Endothelial cell of umbilical vein (primary cell): ENCODE data around the gene TAOK2. TPM values are rescaled to one million over a fixed set of nuclear protein-coding genes. Genes with fewer than 3 reads are reported as not detected.

Experiments
- BruUV-seq: library from RNA; stranded (reverse); fragments of 400-500 nt; replicated peaks from 2 replicates; lab custom pipeline; 2021; lab: Mats Ljungman, UMichigan
- CTCF ChIA-PET: fragments of 300-600, 350-600 bp; sonication (Branson Sonifier 250); formaldehyde crosslinking; loops from one replicate; lab custom pipeline; 2021; ENCODE audit warnings: antibody characterized with exemption, inconsistent platforms; lab: Charles Lee
- POLR2A ChIA-PET: fragments of 300-600, 350-600 bp; sonication (Branson Sonifier 250); formaldehyde crosslinking; loops from one replicate; lab custom pipeline; 2021; ENCODE audit warnings: antibody characterized with exemption, inconsistent platforms; lab: Charles Lee
- DNase-seq: peaks from one replicate; pipeline ENCODE4 v3.0.0-alpha.2; 2011; ENCODE audit warnings: low read depth, low spot score
- FAIRE-seq: peaks from 2 replicates; lab custom pipeline; 2011; peaks lifted over from hg19 to GRCh38; lab: Jason Lieb, UNC
- H2AFZ ChIP-seq: 2 replicates; pipeline ENCODE4 v1.6.0; 2012; ENCODE audit warnings: low read depth, low read length, control low read depth, inconsistent platforms
- H3K27ac ChIP-seq: 2 replicates; pipeline ENCODE4 v1.5.1; 2011; ENCODE audit warnings: low read depth, mild to moderate bottlenecking, control low read depth, low read length, moderate library complexity; ENCODE audit not compliant: insufficient read depth
- H3K27me3 ChIP-seq, 2 experiments: 2 replicates each; pipeline versions ENCODE4 v1.6.0 to v1.6.1; 2011; ENCODE audit warnings: low read length in 2 of 2, mixed read lengths in 1 of 2; ENCODE audit not compliant: control insufficient read depth in 2 of 2, insufficient read depth in 2 of 2
- H3K36me3 ChIP-seq, 2 experiments: 2 replicates in 1 of 2; 3 replicates in 1 of 2; pipeline ENCODE4 v1.5.1; 2011; ENCODE audit warnings: low read length in 2 of 2, mild to moderate bottlenecking in 1 of 2, moderate library complexity in 1 of 2; ENCODE audit not compliant: control insufficient read depth in 2 of 2, insufficient read depth in 2 of 2; ENCODE audit errors: extremely low read depth in 1 of 2
- H3K4me1 ChIP-seq: 3 replicates; pipeline ENCODE4 v1.5.1; 2011; ENCODE audit warnings: mild to moderate bottlenecking, low read length; ENCODE audit not compliant: control insufficient read depth, insufficient read depth; ENCODE audit errors: extremely low read depth
- H3K4me2 ChIP-seq: 2 replicates; pipeline ENCODE4 v1.6.1; 2011; ENCODE audit warnings: low read length, control low read depth, mixed read lengths; ENCODE audit not compliant: insufficient read depth
- H3K4me3 ChIP-seq, 3 experiments: fragments of 200-600 bp in 1 of 3; sonication (generic), shearing (Covaris generic) in 1 of 3; replicated peaks in 1 of 3; 2 replicates each; pipeline ENCODE4 v1.5.1; 2011 to 2016; ENCODE audit warnings: control low read depth in 3 of 3, low read length in 3 of 3, mild to moderate bottlenecking in 2 of 3, inconsistent platforms in 1 of 3, low read depth in 1 of 3, moderate library complexity in 1 of 3; ENCODE audit not compliant: insufficient read depth in 1 of 3
- H3K79me2 ChIP-seq: 2 replicates; pipeline ENCODE4 v1.6.0; 2012; ENCODE audit warnings: low read length, inconsistent platforms; ENCODE audit not compliant: control insufficient read depth, insufficient read depth
- H3K9ac ChIP-seq: replicated peaks from 2 replicates; pipeline ENCODE3; 2011; ENCODE audit warnings: low read length, control low read depth; ENCODE audit not compliant: insufficient read depth; ENCODE audit errors: extremely low read depth
- H3K9me1 ChIP-seq: replicated peaks from 3 replicates; pipeline ENCODE4 v1.6.0; 2011; ENCODE audit warnings: mild to moderate bottlenecking, low read length; ENCODE audit not compliant: control insufficient read depth, insufficient read depth; ENCODE audit errors: extremely low read depth
- H3K9me3 ChIP-seq: replicated peaks from 2 replicates; pipeline ENCODE4 v1.5.1; 2012; ENCODE audit warnings: low read length, inconsistent platforms; ENCODE audit not compliant: control insufficient read depth, insufficient read depth
- H4K20me1 ChIP-seq: replicated peaks from 2 replicates; pipeline ENCODE3; 2011; ENCODE audit warnings: mild to moderate bottlenecking, low read length; ENCODE audit not compliant: control insufficient read depth, insufficient read depth; ENCODE audit errors: extremely low read depth
- CTCF ChIP-seq, 2 donors: IDR thresholded peaks; 1 replicate in 1 of 2; 2 replicates in 1 of 2; pipeline ENCODE4 v1.5.1; 2011; ENCODE audit warnings: low read length in 2 of 2, mild to moderate bottlenecking in 2 of 2, moderate library complexity in 2 of 2, control low read depth in 1 of 2, inconsistent platforms in 1 of 2, low read depth in 1 of 2; ENCODE audit not compliant: insufficient read depth in 1 of 2; ENCODE audit errors: extremely low read depth in 1 of 2
- EZH2 ChIP-seq: IDR thresholded peaks from 2 replicates; pipeline ENCODE4 v1.6.1; 2012; ENCODE audit warnings: borderline replicate concordance, low read depth, mild to moderate bottlenecking, moderate library complexity, low read length, inconsistent platforms; ENCODE audit not compliant: severe bottlenecking
- JUN ChIP-seq: IDR thresholded peaks from 2 replicates; pipeline ENCODE4 v1.6.1; 2011; ENCODE audit warnings: borderline replicate concordance, low read depth; ENCODE audit not compliant: insufficient read length, insufficient read depth
- MAX ChIP-seq: IDR thresholded peaks from 2 replicates; pipeline ENCODE4 v1.6.1; 2011; ENCODE audit not compliant: insufficient read depth, insufficient read length
- dilution Hi-C: fragments of 300-500 bp; cut with MboI; formaldehyde crosslinking; loops from one replicate; pipeline ENCODE4 v1.15.0; 2019; ENCODE audit warnings: low sequenced_read_pairs; ENCODE audit not compliant: extremely low pct_ligation_motif_present
- intact Hi-C: fragments of 100-400 bp; cut with micrococcal nuclease; formaldehyde crosslinking; loops from one replicate; pipeline ENCODE4 v1.10.0; 2022
- polyA plus RNA-seq, 4 experiments: library from polyadenylated mRNA; depleted of rRNA in 3 of 4; stranded (reverse) in 3 of 4; unstranded in 1 of 4; fragments of >200 nt; gene quantifications; 2 replicates each; pipeline versions ENCODE4 v1.2.1 to v1.2.3, GENCODE V29; 2011 to 2012; ENCODE audit warnings: missing spikeins in 1 of 4
- total RNA-seq: library from RNA; stranded (reverse); gene quantifications from 2 replicates; pipeline ENCODE4 v1.2.3, GENCODE V29; 2021

The TAOK2 gene
- total and polyA plus RNA-seq, 2 donors (not counting 3 experiments of a cell fraction or from before 2014, with no cell fraction given), result 52.8 to 114 TPM

- POLR2A ChIA-PET, result interaction anchor here (0.7 kb wide), 1 partner anchor 34 kb away, joined by 3 read pairs; the partner anchor contains the start of gene ALDOA
- CTCF ChIA-PET, result interaction anchor here (0.5 to 3.1 kb wide), 29 partner anchors 8 to 567 kb away, joined by 3 to 79 read pairs (median 4); partner anchors contain the start of genes C16orf92, PAGR1, TAOK2 and TBX6
- Histone ChIP-seq H2AFZ (no peak overlapping the region), H3K27me3 (peaks cover 19 to 20% of the 10 kb centered on the region in 2 experiments), H3K36me3 (no peaks in the 10 kb centered on the region), H4K20me1 (no peaks in the 10 kb centered on the region), H3K9me1 (no peaks in the 10 kb centered on the region), H3K9me3 (no peaks in the 10 kb centered on the region), H3K9ac (no peak overlapping the region), H3K27ac (no peak overlapping the region), H3K4me2 (no peak overlapping the region), H3K4me3 (no peak overlapping the region), H3K79me2 (no peaks in the 10 kb centered on the region), H3K4me1 (no peaks in the 10 kb centered on the region)
- BruUV-seq, result no TSS peak
- no peak for TF ChIP-seq EZH2
- TF ChIP-seq CTCF (IDR thresholded peaks at IDR 0.05; ENCODE audit: extremely low read depth in 1 of 2, insufficient read depth in 1 of 2, low read depth in 1 of 2, low read length in 2 of 2), result no peak
- TF ChIP-seq JUN, result no peak
- no peak for TF ChIP-seq MAX
- FAIRE-seq, result no peak
- dilution Hi-C loops, result no loop called here
- DNase-seq, result no peak
- intact Hi-C loops, result no loop called here
Observed at GRCh38 chr16:30031477-30031918, 57.8 kb downstream of the TAOK2 start.
